ENCODE data around the gene CUX1. TPM values are rescaled to one million over a fixed set of nuclear protein-coding genes. Genes with fewer than 3 reads are reported as not detected.
"Not testable (repeated sequence)": the region's sequence is repeated elsewhere in the genome, so short reads cannot be mapped to it uniquely, and the experiment has no call there.

Gene CUX1
- total RNA-seq, 1 donor from 2014 or later = 66.4 TPM

- H3K27me3 ChIP-seq = no peaks in the 10 kb centered on the region
- peaks cover 18% of the 10 kb centered on the region for H3K4me1 ChIP-seq
- TF ChIP-seq EZH2phosphoT487 (IDR thresholded peaks at IDR 0.05) = no peak
- no peak for TF ChIP-seq EZH2 (IDR thresholded peaks at IDR 0.05)
- no peak for TF ChIP-seq CTCF (IDR thresholded peaks at IDR 0.05)
- H3K36me3 Mint-ChIP-seq = peaks cover 20% of the 10 kb centered on the region
- H3K27ac Mint-ChIP-seq = peak overlapping the region; percentile 64
- no peaks in the 10 kb centered on the region for H3K9me3 Mint-ChIP-seq
- no peak overlapping the region for H2AFZ ChIP-seq (replicated peaks)
- H3F3A ChIP-seq (ENCODE audit: low read depth) = peaks cover 23% of the 10 kb centered on the region
- no peak overlapping the region for H3K9ac ChIP-seq
- H3K4me2 ChIP-seq = peak overlapping the region; percentile 67
- no peaks in the 10 kb centered on the region for H3K79me2 ChIP-seq (ENCODE audit: low read depth)
- H3K27me3 Mint-ChIP-seq (ENCODE audit: insufficient read depth, low read depth) = peaks cover 9% of the 10 kb centered on the region
- H3K27ac ChIP-seq = peak overlapping the region; percentile 89
- H4K20me1 ChIP-seq (ENCODE audit: low read depth) = peaks cover 12% of the 10 kb centered on the region
- peak overlapping the region; percentile 15 for H3K4me3 ChIP-seq
- H3K4me1 Mint-ChIP-seq = peaks cover 40% of the 10 kb centered on the region
- no peaks in the 10 kb centered on the region for H3K36me3 ChIP-seq
- H3K9me3 ChIP-seq (ENCODE audit: low read depth) = no peaks in the 10 kb centered on the region
- DNase-seq (ENCODE audit: low spot score) = peak; percentile 50
- peak overlapping the region; percentile 72 for H3K4me3 Mint-ChIP-seq
Measured at GRCh38 chr7:102129636-102130370, 312.4 kb downstream of the CUX1 start.

GRCh38 chr7:102132209-102132752 lies 314.9 kb downstream of the CUX1 start:
- Mint-ChIP-seq H3K27ac (no peak overlapping the region), H3K4me1 (peaks cover 38% of the 10 kb centered on the region)
- no peak overlapping the region for H2AFZ ChIP-seq (replicated peaks)

GRCh38 chr7:102138676-102139075 lies 321.2 kb downstream of the CUX1 start:
- peaks cover 6% of the 10 kb centered on the region for H3K27me3 Mint-ChIP-seq (ENCODE audit: insufficient read depth, low read depth)
- Histone ChIP-seq H3F3A (ENCODE audit: low read depth) (peaks cover 16% of the 10 kb centered on the region), H3K4me2 (no peak overlapping the region), H3K27ac (peak overlapping the region; percentile 95), H3K9ac (no peak overlapping the region), H3K9me3 (ENCODE audit: low read depth) (no peaks in the 10 kb centered on the region), H3K4me3 (no peak overlapping the region), H3K27me3 (no peaks in the 10 kb centered on the region), H2AFZ (replicated peaks) (no peak overlapping the region), H3K4me1 (peaks cover 17% of the 10 kb centered on the region), H3K36me3 (no peaks in the 10 kb centered on the region), H4K20me1 (ENCODE audit: low read depth) (peaks cover 10% of the 10 kb centered on the region), H3K79me2 (ENCODE audit: low read depth) (no peaks in the 10 kb centered on the region)
- DNase-seq (ENCODE audit: low spot score) = peak; percentile 41
- H3K27ac Mint-ChIP-seq = no peak overlapping the region
- H3K4me1 Mint-ChIP-seq = peaks cover 17% of the 10 kb centered on the region
- TF ChIP-seq EZH2 (IDR thresholded peaks at IDR 0.05) (no peak), EZH2phosphoT487 (IDR thresholded peaks at IDR 0.05) (no peak), CTCF (IDR thresholded peaks at IDR 0.05) (no peak)
- no peak overlapping the region for H3K4me3 Mint-ChIP-seq
- peaks cover 9% of the 10 kb centered on the region for H3K36me3 Mint-ChIP-seq
- no peaks in the 10 kb centered on the region for H3K9me3 Mint-ChIP-seq

More at GRCh38 chr7:102132209-102132752, 314.9 kb downstream of the CUX1 start:
- Histone ChIP-seq H3K27ac (no peak overlapping the region), H3K4me2 (no peak overlapping the region), H3K4me1 (peaks cover 20% of the 10 kb centered on the region), H3K79me2 (ENCODE audit: low read depth) (no peaks in the 10 kb centered on the region), H3F3A (ENCODE audit: low read depth) (peaks cover 23% of the 10 kb centered on the region), H3K4me3 (no peak overlapping the region), H3K36me3 (no peaks in the 10 kb centered on the region), H3K27me3 (no peaks in the 10 kb centered on the region), H4K20me1 (ENCODE audit: low read depth) (peaks cover 12% of the 10 kb centered on the region), H3K9ac (no peak overlapping the region), H3K9me3 (ENCODE audit: low read depth) (no peaks in the 10 kb centered on the region)
- peaks cover 7% of the 10 kb centered on the region for H3K27me3 Mint-ChIP-seq (ENCODE audit: insufficient read depth, low read depth)
- TF ChIP-seq EZH2phosphoT487 (IDR thresholded peaks at IDR 0.05) = no peak
- no peak for TF ChIP-seq EZH2 (IDR thresholded peaks at IDR 0.05)
- DNase-seq (ENCODE audit: low spot score) = no peak
- H3K4me3 Mint-ChIP-seq = no peak overlapping the region
- no peaks in the 10 kb centered on the region for H3K9me3 Mint-ChIP-seq
- peaks cover 11% of the 10 kb centered on the region for H3K36me3 Mint-ChIP-seq

GRCh38 chr7:102140952-102141370 lies 323.5 kb downstream of the CUX1 start:
- Histone ChIP-seq H3K79me2 (ENCODE audit: low read depth) (no peaks in the 10 kb centered on the region), H3K27me3 (no peaks in the 10 kb centered on the region), H3K9me3 (ENCODE audit: low read depth) (no peaks in the 10 kb centered on the region), H3K36me3 (no peaks in the 10 kb centered on the region), H3K4me3 (no peak overlapping the region), H3F3A (ENCODE audit: low read depth) (peaks cover 13% of the 10 kb centered on the region), H3K4me2 (no peak overlapping the region), H4K20me1 (ENCODE audit: low read depth) (peaks cover 6% of the 10 kb centered on the region), H3K9ac (no peak overlapping the region), H2AFZ (replicated peaks) (no peak overlapping the region), H3K27ac (no peak overlapping the region), H3K4me1 (peaks cover 8% of the 10 kb centered on the region)
- peaks cover 14% of the 10 kb centered on the region for H3K36me3 Mint-ChIP-seq
- TF ChIP-seq CTCF (IDR thresholded peaks at IDR 0.05) (no peak), EZH2phosphoT487 (IDR thresholded peaks at IDR 0.05) (no peak), EZH2 (IDR thresholded peaks at IDR 0.05) (no peak)
- H3K27ac Mint-ChIP-seq = no peak overlapping the region
- no peak for DNase-seq (ENCODE audit: low spot score)
- H3K9me3 Mint-ChIP-seq = no peaks in the 10 kb centered on the region
- H3K4me1 Mint-ChIP-seq = peaks cover 6% of the 10 kb centered on the region
- H3K27me3 Mint-ChIP-seq (ENCODE audit: insufficient read depth, low read depth) = peaks cover 6% of the 10 kb centered on the region
- H3K4me3 Mint-ChIP-seq = no peak overlapping the region

GRCh38 chr7:102142433-102142832 lies 325.0 kb downstream of the CUX1 start:
- H3K27ac Mint-ChIP-seq; H3K4me1 Mint-ChIP-seq; H2AFZ ChIP-seq (replicated peaks); H3K4me3 ChIP-seq; H3K27me3 ChIP-seq; H3K9me3 ChIP-seq (ENCODE audit: low read depth); H3K27me3 Mint-ChIP-seq (ENCODE audit: insufficient read depth, low read depth); H3K4me3 Mint-ChIP-seq; H4K20me1 ChIP-seq (ENCODE audit: low read depth); H3K4me1 ChIP-seq; H3K36me3 ChIP-seq; H3K27ac ChIP-seq; H3K79me2 ChIP-seq (ENCODE audit: low read depth); H3K9ac ChIP-seq; DNase-seq (ENCODE audit: low spot score); H3K4me2 ChIP-seq; H3K9me3 Mint-ChIP-seq: not testable (repeated sequence)
- H3F3A ChIP-seq (ENCODE audit: low read depth) = peaks cover 13% of the 10 kb centered on the region
- peaks cover 15% of the 10 kb centered on the region for H3K36me3 Mint-ChIP-seq

Data from neural progenitor cell (in vitro differentiated cells).